OCI-LY1 (cell line): Measurements from ENCODE around the gene FOXB1.

Experiments
- CTCF ChIP-seq: fragments of 200-600 bp; sonication (generic), shearing (Covaris generic); IDR thresholded peaks from 2 replicates; pipeline ENCODE4 v1.5.1; 2017; ENCODE audit warnings: mild to moderate bottlenecking, antibody characterized with exemption, low read length, moderate library complexity, mixed read lengths
- EZH2 ChIP-seq: fragments of 200-600 bp; sonication (generic), shearing (Covaris generic); IDR thresholded peaks from 2 replicates; pipeline ENCODE4 v1.8.0; 2017; ENCODE audit warnings: borderline replicate concordance, mixed run types, mild to moderate bottlenecking, antibody characterized with exemption, low read length, moderate library complexity, mixed read lengths

- no peak for TF ChIP-seq CTCF
- TF ChIP-seq EZH2: no peak
Observed at GRCh38 chr15:60035344-60035743, 31.2 kb downstream of the FOXB1 start.
